Measurements from ENCODE around the gene CADPS2. TPM values are rescaled to one million over a fixed set of nuclear protein-coding genes. Genes with fewer than 3 reads are reported as not detected.
"Not testable (repeated sequence)": the region's sequence is repeated elsewhere in the genome, so short reads cannot be mapped to it uniquely, and the experiment has no call there.

CADPS2 gene
- total and polyA plus RNA-seq, 8 donors = 7.0 to 57.8 (median 29.7) TPM

- WGBS, 5 donors = 17 to 47% (median 36%) methylated on average over 3 to 9 of the region's 9 CpGs
- Histone ChIP-seq H3K4me3 (peak overlapping the region; percentile 17 to 41 (median 31)), H3K27ac (peak overlapping the region; percentile 14 to 58 (median 41))
- intact Hi-C loops (cut with DNase I; ENCODE audit: low total_unique reads); H3K4me1 ChIP-seq; H3K27me3 ChIP-seq; H3K9me3 ChIP-seq; H3K36me3 ChIP-seq: not testable (repeated sequence)
- TF ChIP-seq POLR2AphosphoS5 (IDR thresholded peaks at IDR 0.05) = peak in 1 of 3 donors; percentile 38
- DNase-seq = peak; percentile 58 to 78
These were observed 51.7 kb downstream of the CADPS2 start for GRCh38 chr7:122834571-122834942.

GRCh38 chr7:122833888-122834570 lies 52.2 kb downstream of the CADPS2 start:
- 47 to 71% (median 63%) methylated on average over 10 of the region's 10 CpGs for WGBS, 5 donors
- Histone ChIP-seq H3K27me3 (no peaks in the 10 kb centered on the region), H3K4me3 (peak overlapping the region; percentile 17 to 41 (median 31)), H3K9me3 (peaks cover 0 to 3% (median 0%) of the 10 kb centered on the region in 4 donors), H3K4me1 (no peaks in the 10 kb centered on the region), H3K27ac (peak overlapping the region; percentile 14 to 58 (median 41)), H3K36me3 (no peaks in the 10 kb centered on the region)
- intact Hi-C loops (cut with DNase I; ENCODE audit: low total_unique reads) = no loop called here
- TF ChIP-seq EP300 (IDR thresholded peaks at IDR 0.05) = no peak
- no peak for TF ChIP-seq CTCF (IDR thresholded peaks at IDR 0.05)
- no peak for TF ChIP-seq POLR2AphosphoS5 (IDR thresholded peaks at IDR 0.05)
- no peak for TF ChIP-seq POLR2A (IDR thresholded peaks at IDR 0.05)
- DNase-seq = peak in 1 of 2 donors; percentile 28

DNA sequence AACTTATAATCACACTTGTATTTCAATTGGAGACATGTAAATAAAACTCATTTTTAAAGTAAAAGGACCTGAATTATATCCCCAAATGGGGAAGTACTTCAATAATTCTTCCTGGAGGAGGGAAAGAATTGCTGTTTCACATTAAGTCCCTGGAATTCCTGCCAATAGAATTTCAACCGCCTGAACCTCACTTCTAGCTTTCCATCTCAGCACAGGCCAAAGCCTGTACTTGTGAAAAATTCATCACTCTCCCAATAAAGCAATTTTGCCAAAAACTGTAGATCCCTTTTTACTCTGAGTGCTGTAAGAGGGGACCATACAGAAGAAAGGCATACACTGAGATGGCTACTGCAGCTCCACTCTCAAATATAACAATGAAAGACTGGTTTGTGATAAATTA lies 54.8 kb downstream of the CADPS2 start:
- no peak for DNase-seq
- Histone ChIP-seq H3K9me3 (peaks cover 0 to 3% (median 0%) of the 10 kb centered on the region in 4 donors), H3K27ac (no peak overlapping the region), H3K4me1 (no peaks in the 10 kb centered on the region), H3K36me3 (no peaks in the 10 kb centered on the region), H3K27me3 (no peaks in the 10 kb centered on the region), H3K4me3 (no peak overlapping the region)
- intact Hi-C loops (cut with DNase I; ENCODE audit: low total_unique reads) = no loop called here
- 61 to 100% (median 86%) methylated on average over 1 of the region's 1 CpG for WGBS, 5 donors
- TF ChIP-seq CTCF (IDR thresholded peaks at IDR 0.05) (no peak), EP300 (IDR thresholded peaks at IDR 0.05) (no peak), POLR2AphosphoS5 (IDR thresholded peaks at IDR 0.05) (no peak), POLR2A (IDR thresholded peaks at IDR 0.05) (no peak)

DNA sequence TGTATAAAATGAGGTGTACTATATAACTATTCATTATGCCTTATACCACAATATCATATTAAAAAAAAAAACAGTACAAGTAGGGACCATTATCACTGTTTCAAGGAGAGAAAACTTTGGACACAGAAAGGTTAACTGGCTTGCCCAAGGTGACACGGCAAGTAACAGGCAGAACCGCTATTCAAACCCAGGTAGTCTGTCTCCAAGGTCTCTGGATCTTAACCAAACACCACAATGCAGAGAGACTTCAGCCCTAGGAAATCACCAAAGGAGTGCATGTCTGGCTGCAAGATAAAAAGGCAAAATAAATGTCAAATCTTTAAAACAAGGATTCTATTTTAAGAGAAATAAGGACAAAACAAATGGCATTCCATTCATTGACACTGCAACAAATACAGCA lies 56.3 kb downstream of the CADPS2 start:
- Histone ChIP-seq H3K9me3 (no peaks in the 10 kb centered on the region), H3K27me3 (no peaks in the 10 kb centered on the region), H3K4me1 (no peaks in the 10 kb centered on the region), H3K36me3 (no peaks in the 10 kb centered on the region), H3K4me3 (no peak overlapping the region), H3K27ac (no peak overlapping the region)
- WGBS, 5 donors = 34 to 56% (median 39%) methylated on average over 2 of the region's 2 CpGs
- TF ChIP-seq EP300 (IDR thresholded peaks at IDR 0.05) (no peak), CTCF (IDR thresholded peaks at IDR 0.05) (no peak), POLR2A (IDR thresholded peaks at IDR 0.05) (no peak), POLR2AphosphoS5 (IDR thresholded peaks at IDR 0.05) (no peak)
- DNase-seq = no peak
- intact Hi-C loops (cut with DNase I; ENCODE audit: low total_unique reads) = loop anchor here (10.0 kb wide), 1 partner anchor 145 kb away; no protein-coding TSS in a partner anchor

- TF ChIP-seq POLR2A (IDR thresholded peaks at IDR 0.05) (no peak), EP300 (IDR thresholded peaks at IDR 0.05) (no peak), CTCF (IDR thresholded peaks at IDR 0.05) (no peak), POLR2AphosphoS5 (IDR thresholded peaks at IDR 0.05) (no peak)
- no peak overlapping the region for H3K4me3 ChIP-seq
- DNase-seq = no peak
- H3K27me3 ChIP-seq = no peaks in the 10 kb centered on the region
- intact Hi-C loops (cut with DNase I; ENCODE audit: low total_unique reads) = loop anchor here (10.0 kb wide), 1 partner anchor 147 kb away; no protein-coding TSS in a partner anchor
- no peaks in the 10 kb centered on the region for H3K4me1 ChIP-seq
- H3K27ac ChIP-seq = no peak overlapping the region
- no peaks in the 10 kb centered on the region for H3K36me3 ChIP-seq
- H3K9me3 ChIP-seq = no peaks in the 10 kb centered on the region
These were observed 58.5 kb downstream of the CADPS2 start for GRCh38 chr7:122827763-122828162.
